H9 (cell line): ENCODE data around the gene CIB4. TPM values are rescaled to one million over a fixed set of nuclear protein-coding genes. Genes with fewer than 3 reads are reported as not detected.

Experiments used
- DNase-seq: peaks from one replicate; pipeline ENCODE4 v3.0.0-alpha.2; 2017
- H2AFZ ChIP-seq: one replicate; pipeline ENCODE4 v1.6.1; 2013; ENCODE audit warnings: mild to moderate bottlenecking, low read length, control low read depth, moderate library complexity
- H2AK5ac ChIP-seq: 2 replicates; pipeline ENCODE4 v1.6.1; 2013; ENCODE audit warnings: low read length, control low read depth, mixed read lengths; ENCODE audit not compliant: insufficient read length
- H2BK120ac ChIP-seq: one replicate; pipeline ENCODE4 v1.6.1; 2013; ENCODE audit warnings: low read depth, mild to moderate bottlenecking, low read length, control low read depth, inconsistent platforms; ENCODE audit not compliant: poor library complexity, severe bottlenecking
- H2BK12ac ChIP-seq: 2 replicates; pipeline ENCODE4 v1.6.1; 2013; ENCODE audit warnings: low read length, control low read depth, mixed read lengths, low read depth; ENCODE audit not compliant: insufficient read length
- H2BK15ac ChIP-seq: 2 replicates; pipeline ENCODE4 v1.6.1; 2013; ENCODE audit warnings: low read depth, low read length, control low read depth
- H2BK20ac ChIP-seq: one replicate; pipeline ENCODE4 v1.6.1; 2013; ENCODE audit warnings: low read depth, mild to moderate bottlenecking, low read length, control low read depth, inconsistent platforms; ENCODE audit not compliant: poor library complexity, severe bottlenecking
- H2BK5ac ChIP-seq: 2 replicates; pipeline ENCODE4 v1.6.1; 2013; ENCODE audit warnings: low read length, control low read depth, mixed read lengths; ENCODE audit not compliant: insufficient read length
- H3K14ac ChIP-seq: 2 replicates; pipeline ENCODE4 v1.6.1; 2013; ENCODE audit warnings: low read length, control low read depth; ENCODE audit not compliant: insufficient read depth
- H3K18ac ChIP-seq: 2 replicates; pipeline ENCODE4 v1.6.1; 2013; ENCODE audit warnings: low read depth, mild to moderate bottlenecking, mixed read lengths, low read length, control low read depth; ENCODE audit not compliant: insufficient read length
- H3K23ac ChIP-seq: 2 replicates; pipeline ENCODE4 v1.6.1; 2013; ENCODE audit warnings: low read length, control low read depth, mixed read lengths, low read depth; ENCODE audit not compliant: insufficient read length
- H3K23me2 ChIP-seq: 2 replicates; pipeline ENCODE4 v1.6.1; 2013; ENCODE audit warnings: low read depth, mild to moderate bottlenecking, mixed read lengths, low read length, control low read depth; ENCODE audit not compliant: insufficient read length, poor library complexity, severe bottlenecking
- H3K27ac ChIP-seq: 2 replicates; pipeline ENCODE4 v1.5.1; 2013; ENCODE audit warnings: low read length, control low read depth, mixed read lengths, low read depth; ENCODE audit not compliant: insufficient read length
- H3K27me3 ChIP-seq: 2 replicates; pipeline ENCODE4 v1.6.1; 2013; ENCODE audit warnings: low read length, control low read depth, inconsistent platforms; ENCODE audit not compliant: insufficient read depth
- H3K4ac ChIP-seq: 2 replicates; pipeline ENCODE4 v1.6.1; 2013; ENCODE audit warnings: low read depth, mild to moderate bottlenecking, control low read depth, inconsistent platforms, low read length, moderate library complexity
- H3K4me1 ChIP-seq: 2 replicates; pipeline ENCODE4 v1.6.1; 2013; ENCODE audit warnings: low read length, control low read depth, inconsistent platforms; ENCODE audit not compliant: insufficient read depth
- H3K4me2 ChIP-seq: 2 replicates; pipeline ENCODE4 v1.6.1; 2013; ENCODE audit warnings: low read length, control low read depth, mixed read lengths; ENCODE audit not compliant: insufficient read length, insufficient read depth
- H3K56ac ChIP-seq: 2 replicates; pipeline ENCODE4 v1.6.1; 2013; ENCODE audit warnings: low read depth, mild to moderate bottlenecking, mixed read lengths, low read length, control low read depth; ENCODE audit not compliant: insufficient read length
- H3K79me1 ChIP-seq: 2 replicates; pipeline ENCODE4 v1.6.1; 2013; ENCODE audit warnings: low read depth, mild to moderate bottlenecking, moderate library complexity, low read length, control low read depth, inconsistent platforms; ENCODE audit not compliant: insufficient read depth, poor library complexity, severe bottlenecking
- H3K79me2 ChIP-seq: 2 replicates; pipeline ENCODE4 v1.6.1; 2013; ENCODE audit warnings: low read length, control low read depth, inconsistent platforms; ENCODE audit not compliant: insufficient read depth
- H3K9ac ChIP-seq: 2 replicates; pipeline ENCODE4 v1.6.1; 2013; ENCODE audit warnings: low read length, control low read depth, mixed read lengths; ENCODE audit not compliant: insufficient read length; ENCODE audit errors: extremely low read depth
- H3K9me3 ChIP-seq: one replicate; pipeline ENCODE4 v1.6.1; 2013; ENCODE audit warnings: low read depth, low read length, inconsistent platforms; ENCODE audit not compliant: control insufficient read depth
- H3T11ph ChIP-seq: one replicate; pipeline ENCODE4 v1.6.1; 2013; ENCODE audit warnings: mild to moderate bottlenecking, low read length, control low read depth, inconsistent platforms
- H4K20me1 ChIP-seq: one replicate; pipeline ENCODE4 v1.6.1; 2013; ENCODE audit not compliant: control insufficient read depth, insufficient read length, insufficient read depth
- H4K5ac ChIP-seq: 2 replicates; pipeline ENCODE4 v1.6.1; 2013; ENCODE audit warnings: low read depth, mild to moderate bottlenecking, mixed read lengths, low read length, control low read depth; ENCODE audit not compliant: insufficient read length
- H4K8ac ChIP-seq: replicated peaks from 2 replicates; pipeline ENCODE4 v1.6.1; 2013; ENCODE audit warnings: low read length, control low read depth, mixed read lengths, low read depth; ENCODE audit not compliant: insufficient read length
- H4K91ac ChIP-seq: 2 replicates; pipeline ENCODE4 v1.6.1; 2013; ENCODE audit warnings: low read depth, mild to moderate bottlenecking, moderate library complexity, mixed read lengths, low read length, control low read depth; ENCODE audit not compliant: insufficient read length
- H3K27ac Mint-ChIP-seq, 3 experiments: 2 replicates in 2 of 3; 3 replicates in 1 of 3; pipeline ENCODE4 v1.8.0; 2020 to 2021; ENCODE audit warnings: mixed read lengths in 3 of 3, mild to moderate bottlenecking in 1 of 3, moderate library complexity in 1 of 3
- H3K27me3 Mint-ChIP-seq: 2 replicates; pipeline ENCODE4 v1.8.0; 2021; ENCODE audit warnings: low read depth, mild to moderate bottlenecking, moderate library complexity, mixed read lengths
- H3K36me3 Mint-ChIP-seq, 3 experiments: 2 replicates in 2 of 3; 3 replicates in 1 of 3; pipeline ENCODE4 v1.8.0; 2020 to 2021; ENCODE audit warnings: low read depth in 3 of 3, mixed read lengths in 3 of 3; ENCODE audit not compliant: insufficient read depth in 1 of 3
- H3K4me1 Mint-ChIP-seq, 2 experiments: 2 replicates each; pipeline ENCODE4 v1.8.0; 2020; ENCODE audit warnings: mixed read lengths in 2 of 2
- H3K4me3 Mint-ChIP-seq, 2 experiments: 2 replicates in 1 of 2; 3 replicates in 1 of 2; pipeline ENCODE4 v1.8.0; 2020 to 2021; ENCODE audit warnings: mild to moderate bottlenecking in 2 of 2, mixed read lengths in 2 of 2, moderate library complexity in 1 of 2
- H3K9me3 Mint-ChIP-seq, 2 experiments: 2 replicates in 1 of 2; 3 replicates in 1 of 2; pipeline ENCODE4 v1.8.0; 2020; ENCODE audit warnings: mild to moderate bottlenecking in 2 of 2, mixed read lengths in 2 of 2, moderate library complexity in 1 of 2
- WGBS: extraction: QIAGEN DNeasy Blood & Tissue Kit; methylation state at CpG from one replicate; pipeline ENCODE4 v1.1.7; 2013; ENCODE audit warnings: missing lambda C conversion rate, low lambda C conversion rate, mixed read lengths; ENCODE audit not compliant: insufficient read length; ENCODE audit errors: extremely low coverage; 5-methylcytosine and 5-hydroxymethylcytosine counted together
- total RNA-seq: library from RNA; stranded (reverse); gene quantifications from 2 replicates; pipeline ENCODE4 v1.2.1, GENCODE V29; 2021
- TF ChIP-seq, protein P1 (sequence below): fragments of 200-600 bp; sonication (generic); conservative IDR thresholded peaks from 3 replicates; pipeline ENCODE4 v1.8.0; 2021; ENCODE audit warnings: antibody characterized with exemption, mild to moderate bottlenecking

CIB4 gene
- total RNA-seq, 1 experiment from 2014 or later: not detected

DNA sequence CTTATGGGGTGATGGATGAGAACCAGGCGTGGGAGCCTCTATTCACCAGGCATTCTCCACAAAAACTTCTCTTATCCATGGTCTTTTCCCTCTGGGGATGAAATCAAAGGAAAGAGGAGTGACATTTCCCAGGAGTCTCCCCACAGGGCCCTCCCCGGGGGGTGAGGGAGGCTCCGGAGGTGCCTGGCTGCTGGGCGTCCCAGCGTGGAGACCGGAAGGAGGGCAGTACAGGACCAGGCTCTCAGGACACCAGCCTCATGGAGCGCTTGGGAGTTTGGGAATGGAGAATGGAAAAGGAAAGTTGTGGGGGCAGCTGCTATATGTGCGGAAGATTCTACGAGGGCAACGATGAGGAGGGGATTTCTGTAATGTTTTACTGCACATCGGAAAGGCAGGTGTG, 22.1 kb downstream of the CIB4 start:
- no peaks in the 10 kb centered on the region; the same call in 1 of the 2 replicates for H3K4me1 ChIP-seq
- no peak overlapping the region for H3K4me2 ChIP-seq
- H2BK5ac ChIP-seq: no peak overlapping the region
- H4K20me1 ChIP-seq: no peaks in the 10 kb centered on the region
- Mint-ChIP-seq H3K9me3 (peaks cover 0 to 4% of the 10 kb centered on the region in 2 experiments; a peak in 2 of 5 replicates), H3K36me3 (no peaks in the 10 kb centered on the region), H3K4me3 (no peak overlapping the region), H3K4me1 (peaks cover 23 to 39% of the 10 kb centered on the region in 2 experiments), H3K27ac (no peak overlapping the region), H3K27me3 (peaks cover 70% of the 10 kb centered on the region)
- no peak overlapping the region for H4K91ac ChIP-seq
- no peak overlapping the region for H2BK15ac ChIP-seq
- no peak overlapping the region for H2BK120ac ChIP-seq
- no peak overlapping the region for H2BK20ac ChIP-seq
- H4K5ac ChIP-seq: no peak overlapping the region
- H2AK5ac ChIP-seq: no peak overlapping the region
- no peaks in the 10 kb centered on the region for H3K79me1 ChIP-seq
- no peaks in the 10 kb centered on the region for H3K27me3 ChIP-seq
- no peak overlapping the region for H3K27ac ChIP-seq
- no peak for DNase-seq
- H3K23ac ChIP-seq: no peak overlapping the region
- no peak overlapping the region for H4K8ac ChIP-seq
- no peaks in the 10 kb centered on the region for H3K9me3 ChIP-seq
- no peak overlapping the region for H3T11ph ChIP-seq
- TF ChIP-seq, protein P1, sequence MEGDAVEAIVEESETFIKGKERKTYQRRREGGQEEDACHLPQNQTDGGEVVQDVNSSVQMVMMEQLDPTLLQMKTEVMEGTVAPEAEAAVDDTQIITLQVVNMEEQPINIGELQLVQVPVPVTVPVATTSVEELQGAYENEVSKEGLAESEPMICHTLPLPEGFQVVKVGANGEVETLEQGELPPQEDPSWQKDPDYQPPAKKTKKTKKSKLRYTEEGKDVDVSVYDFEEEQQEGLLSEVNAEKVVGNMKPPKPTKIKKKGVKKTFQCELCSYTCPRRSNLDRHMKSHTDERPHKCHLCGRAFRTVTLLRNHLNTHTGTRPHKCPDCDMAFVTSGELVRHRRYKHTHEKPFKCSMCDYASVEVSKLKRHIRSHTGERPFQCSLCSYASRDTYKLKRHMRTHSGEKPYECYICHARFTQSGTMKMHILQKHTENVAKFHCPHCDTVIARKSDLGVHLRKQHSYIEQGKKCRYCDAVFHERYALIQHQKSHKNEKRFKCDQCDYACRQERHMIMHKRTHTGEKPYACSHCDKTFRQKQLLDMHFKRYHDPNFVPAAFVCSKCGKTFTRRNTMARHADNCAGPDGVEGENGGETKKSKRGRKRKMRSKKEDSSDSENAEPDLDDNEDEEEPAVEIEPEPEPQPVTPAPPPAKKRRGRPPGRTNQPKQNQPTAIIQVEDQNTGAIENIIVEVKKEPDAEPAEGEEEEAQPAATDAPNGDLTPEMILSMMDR: no peak
- H3K79me2 ChIP-seq: no peaks in the 10 kb centered on the region
- no peak overlapping the region for H3K9ac ChIP-seq
- no peak overlapping the region for H3K56ac ChIP-seq
- no peak overlapping the region for H3K18ac ChIP-seq
- no peak overlapping the region for H3K4ac ChIP-seq
- H3K23me2 ChIP-seq: no peaks in the 10 kb centered on the region
- no peak overlapping the region for H3K14ac ChIP-seq
- no peak overlapping the region for H2BK12ac ChIP-seq
- H2AFZ ChIP-seq: no peak overlapping the region
- WGBS: no CpG with 5 or more reads among the region's 11 CpGs
